Left ventricle myocardium superior (tissue), 1 donor: ENCODE results near the gene KREMEN1. TPM values are rescaled to one million over a fixed set of nuclear protein-coding genes. Genes with fewer than 3 reads are reported as not detected.
"Not testable (repeated sequence)": the region's sequence is repeated elsewhere in the genome, so short reads cannot be mapped to it uniquely, and the experiment has no call there.

Experiments used
- ATAC-seq: fragments of 200-7000 bp; cut with Tn5 transposase; one replicate; pipeline ENCODE4 v1.9.1; 2020; ENCODE audit warnings: mild to moderate bottlenecking, moderate library complexity
- DNase-seq: peaks from one replicate; pipeline ENCODE4 v3.0.0-alpha.2; 2020
- intact Hi-C: fragments of 100-400 bp; cut with micrococcal nuclease; formaldehyde crosslinking; loops from one replicate; pipeline ENCODE4 v1.11.0; 2022
- total RNA-seq: library from RNA; stranded (reverse); fragmentation: NEBNext Ultra II Directional; extraction: Animal tissue kit (Norgen Biotek cat#: 25700); gene quantifications from one replicate; pipeline ENCODE4 v1.2.1, GENCODE V29; 2021
- donor health status: DM: no; HTN: yes; CAD: no; lungs with severe emphysema.

KREMEN1 gene
- total RNA-seq, 1 donor from 2014 or later: 68.2 TPM

- ATAC-seq: peak; percentile 88
- intact Hi-C loops: no loop called here
- DNase-seq: peak; percentile 95
Observed at GRCh38 chr22:29072193-29072978, 449 bp upstream of the KREMEN1 start.

- intact Hi-C loops: no loop called here
- DNase-seq (peak; percentile 73), ATAC-seq (peak; percentile 61)
Observed at GRCh38 chr22:29073618-29074275, 912 bp downstream of the KREMEN1 start.

GRCh38 chr22:29074276-29074772 is 1.5 kb downstream of the KREMEN1 start:
- ATAC-seq (no peak), DNase-seq (no peak)
- intact Hi-C loops: no loop called here

GRCh38 chr22:29078036-29078868 is 5.4 kb downstream of the KREMEN1 start:
- intact Hi-C loops: no loop called here
- DNase-seq: no peak
- no peak for ATAC-seq

GRCh38 chr22:29078869-29079207 is 6.0 kb downstream of the KREMEN1 start:
- DNase-seq (no peak), ATAC-seq (peak; percentile 17)
- intact Hi-C loops: no loop called here

- ATAC-seq (no peak), DNase-seq (no peak)
- intact Hi-C loops: no loop called here
Observed at GRCh38 chr22:29079218-29079901, 6.5 kb downstream of the KREMEN1 start.

GRCh38 chr22:29080106-29080975 is 7.5 kb downstream of the KREMEN1 start:
- intact Hi-C loops: no loop called here
- no peak for DNase-seq

GRCh38 chr22:29081517-29082236 is 8.8 kb downstream of the KREMEN1 start:
- ATAC-seq (peak; percentile 64), DNase-seq (no peak)
- intact Hi-C loops: no loop called here

More at GRCh38 chr22:29080106-29080975, 7.5 kb downstream of the KREMEN1 start:
- peak; percentile 27 for ATAC-seq

GRCh38 chr22:29082826-29083545 is 10.2 kb downstream of the KREMEN1 start:
- intact Hi-C loops: no loop called here
- ATAC-seq: no peak
- DNase-seq: no peak

GRCh38 chr22:29083576-29083932 is 10.7 kb downstream of the KREMEN1 start:
- ATAC-seq, intact Hi-C loops, DNase-seq: not testable (repeated sequence)

- DNase-seq: no peak
- ATAC-seq: no peak
- intact Hi-C loops: no loop called here
Observed at GRCh38 chr22:29083933-29084591, 11.2 kb downstream of the KREMEN1 start.

GRCh38 chr22:29087012-29087411 is 14.2 kb downstream of the KREMEN1 start:
- DNase-seq (no peak), ATAC-seq (no peak)
- intact Hi-C loops: no loop called here

- DNase-seq (no peak), ATAC-seq (no peak)
- intact Hi-C loops: no loop called here
Observed at GRCh38 chr22:29088809-29089208, 16.0 kb downstream of the KREMEN1 start.

GRCh38 chr22:29089507-29089906 is 16.7 kb downstream of the KREMEN1 start:
- intact Hi-C loops: no loop called here
- no peak for ATAC-seq
- DNase-seq: no peak

GRCh38 chr22:29090039-29090438 is 17.2 kb downstream of the KREMEN1 start:
- no peak for ATAC-seq
- DNase-seq: no peak
- intact Hi-C loops: no loop called here

- intact Hi-C loops: no loop called here
- DNase-seq: no peak
- ATAC-seq: no peak
Observed at GRCh38 chr22:29092243-29092642, 19.4 kb downstream of the KREMEN1 start.

- DNase-seq (no peak), ATAC-seq (no peak)
- intact Hi-C loops: no loop called here
Observed at GRCh38 chr22:29093030-29093429, 20.2 kb downstream of the KREMEN1 start.
